DOHH2 (cell line): ENCODE results near the gene SMDT1.
"Not testable (repeated sequence)": the region's sequence is repeated elsewhere in the genome, so short reads cannot be mapped to it uniquely, and the experiment has no call there.

ENCODE experiments used
- H3F3A ChIP-seq: fragments of 200-600 bp; sonication (generic), shearing (Covaris generic); 2 replicates; pipeline ENCODE4 v1.6.0; 2016; ENCODE audit warnings: antibody characterized with exemption, mild to moderate bottlenecking; ENCODE audit not compliant: control insufficient read depth, insufficient read depth
- H3K27ac ChIP-seq: fragments of 200-600 bp; sonication (generic); 2 replicates; pipeline ENCODE4 v1.5.1; 2014; ENCODE audit warnings: low read depth, mild to moderate bottlenecking, low read length, moderate library complexity
- H3K27me3 ChIP-seq: fragments of 200-600 bp; sonication (generic); 2 replicates; pipeline ENCODE4 v1.6.1; 2014; ENCODE audit warnings: mild to moderate bottlenecking, low read length, mixed read lengths; ENCODE audit not compliant: control insufficient read depth
- H3K36me3 ChIP-seq: fragments of 200-600 bp; sonication (generic); 2 replicates; pipeline ENCODE4 v1.6.1; 2014; ENCODE audit warnings: mild to moderate bottlenecking, low read length, moderate library complexity, mixed read lengths; ENCODE audit not compliant: control insufficient read depth
- H3K4me1 ChIP-seq: fragments of 200-600 bp; sonication (generic); 2 replicates; pipeline ENCODE4 v1.6.1; 2014; ENCODE audit warnings: mild to moderate bottlenecking, low read length, mixed read lengths; ENCODE audit not compliant: control insufficient read depth
- H3K4me2 ChIP-seq: fragments of 200-600 bp; sonication (generic); 2 replicates; pipeline ENCODE4 v1.6.0; 2014; ENCODE audit warnings: mild to moderate bottlenecking, low read length, moderate library complexity
- H3K4me3 ChIP-seq: fragments of 200-600 bp; sonication (generic); 2 replicates; pipeline ENCODE4 v1.5.1; 2014; ENCODE audit warnings: mild to moderate bottlenecking, low read length, mixed read lengths
- H3K79me2 ChIP-seq: fragments of 200-600 bp; sonication (generic); 2 replicates; pipeline ENCODE4 v1.6.1; 2014; ENCODE audit warnings: mild to moderate bottlenecking, low read length, mixed read lengths; ENCODE audit not compliant: control insufficient read depth
- H3K9me2 ChIP-seq: fragments of 200-600 bp; sonication (generic); replicated peaks from 2 replicates; pipeline ENCODE4 v1.6.1; 2014; ENCODE audit warnings: mild to moderate bottlenecking, low read length, mixed read lengths; ENCODE audit not compliant: control insufficient read depth
- H3K9me3 ChIP-seq: fragments of 200-600 bp; sonication (generic); 2 replicates; pipeline ENCODE4 v1.6.1; 2014; ENCODE audit warnings: antibody characterized with exemption, low read length, mixed read lengths; ENCODE audit not compliant: control insufficient read depth, insufficient read depth
- H4K20me1 ChIP-seq: fragments of 200-600 bp; sonication (generic); 2 replicates; pipeline ENCODE4 v1.6.0; 2014; ENCODE audit warnings: low read depth, mild to moderate bottlenecking, antibody characterized with exemption, low read length, moderate library complexity; ENCODE audit not compliant: control insufficient read depth, insufficient read depth
- CTCF ChIP-seq: fragments of 200-600 bp; sonication (generic); IDR thresholded peaks from one replicate; pipeline ENCODE4 v1.5.1; 2014; ENCODE audit warnings: antibody characterized with exemption, mild to moderate bottlenecking, low read depth, low read length; ENCODE audit not compliant: poor library complexity, severe bottlenecking
- EZH2phosphoT487 ChIP-seq: fragments of 200-600 bp; sonication (generic); IDR thresholded peaks from 2 replicates; pipeline ENCODE4 v1.6.1; 2017; ENCODE audit warnings: borderline replicate concordance, mild to moderate bottlenecking, antibody characterized with exemption, low read length, moderate library complexity, mixed read lengths

SMDT1 gene

DNA sequence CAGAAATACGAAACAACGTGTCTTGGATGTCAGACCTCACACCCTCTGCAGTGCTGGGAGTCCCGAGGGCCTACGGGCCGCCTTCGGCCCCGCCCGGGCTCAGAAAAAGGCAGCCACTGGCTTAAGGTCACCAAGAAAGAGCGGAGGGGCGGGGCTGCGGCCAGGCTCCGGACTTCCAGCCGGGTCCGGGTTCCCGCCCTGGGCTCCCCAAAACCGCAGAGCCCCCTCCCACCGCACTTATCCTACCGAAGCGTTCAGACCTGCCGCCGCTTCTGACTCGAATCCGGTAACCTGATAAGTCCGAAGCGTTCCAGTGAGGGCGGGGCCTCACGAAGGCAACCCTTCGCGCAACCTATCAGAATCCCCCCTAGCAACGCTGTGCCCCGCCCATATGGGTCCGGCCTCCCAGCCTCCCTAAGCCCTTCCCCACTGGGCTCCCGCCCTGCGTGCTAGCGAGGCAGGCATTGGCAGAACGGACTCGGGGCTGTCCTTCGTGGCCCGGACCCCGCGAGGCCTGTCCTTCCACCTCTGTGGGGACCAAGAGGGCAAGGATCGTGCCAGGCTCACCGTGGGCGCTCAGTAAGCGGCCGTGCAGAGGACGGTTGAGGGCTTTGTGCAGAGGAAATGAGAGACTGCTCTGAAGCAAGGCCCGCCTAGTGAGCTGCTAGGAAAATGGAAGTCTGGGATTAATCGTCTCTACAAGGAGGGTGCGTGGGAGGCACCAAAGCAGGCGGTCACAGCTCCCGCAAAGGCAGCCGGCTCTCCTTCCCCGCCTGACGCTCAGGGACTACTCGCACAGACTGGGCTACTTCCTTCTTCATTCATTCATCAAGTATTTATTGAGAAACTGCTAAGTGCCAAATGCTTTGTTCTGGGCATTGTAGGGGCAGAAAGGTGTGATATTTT, 8.7 kb upstream of the SMDT1 start, which contains the start of gene NAGA:
Gene NAGA, minus strand, starts transcription at position 296 of the 906 bp plus-strand sequence. CDS start 515 bp downstream, outside the sequence.
- peak within 1 kb of the TSS; percentile 97 for H3K4me3 ChIP-seq
- H3K4me2 ChIP-seq: peak within 1 kb of the TSS; percentile 83
- peak within 1 kb of the TSS; percentile 78 for H3K27ac ChIP-seq
- H3K4me1 ChIP-seq: peaks cover 43% of the 10 kb centered on the region
- TF ChIP-seq EZH2phosphoT487 (no peak), CTCF (no peak)
- H4K20me1 ChIP-seq: no peaks in the 10 kb centered on the region
- H3K9me3 ChIP-seq: no peaks in the 10 kb centered on the region
- peaks cover 26% of the 10 kb centered on the region for H3K79me2 ChIP-seq
- H3K9me2 ChIP-seq: no peaks in the 10 kb centered on the region
- H3K27me3 ChIP-seq: no peaks in the 10 kb centered on the region
- H3K36me3 ChIP-seq: peaks cover 33% of the 10 kb centered on the region
- 0 out of 2 replicates have a peak, but pooled peaks cover 4% of the 10 kb centered on the region for H3F3A ChIP-seq

DNA sequence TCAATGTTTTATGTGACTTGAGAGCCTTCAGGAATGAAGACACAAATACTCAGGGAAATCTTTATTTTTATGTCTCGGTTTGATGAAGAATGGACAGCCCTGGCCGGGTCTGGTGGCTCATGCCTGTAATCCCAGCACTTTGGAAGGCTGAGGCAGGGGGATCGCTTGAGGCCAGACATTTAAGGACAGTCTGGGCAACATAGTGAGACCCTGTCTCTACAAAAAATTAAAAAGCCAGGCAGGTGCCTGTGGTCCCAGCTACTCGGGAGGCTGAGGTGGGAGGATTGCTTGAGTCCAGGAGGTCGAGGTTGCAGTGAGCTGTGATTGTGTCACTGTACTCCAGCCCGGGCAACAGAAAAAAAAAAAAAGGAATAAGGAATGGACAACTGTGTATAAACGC, 8.0 kb upstream of the SMDT1 start:
- H4K20me1 ChIP-seq, H3K27ac ChIP-seq, H3K9me3 ChIP-seq, H3F3A ChIP-seq, H3K9me2 ChIP-seq, H3K27me3 ChIP-seq: not testable (repeated sequence)
- Histone ChIP-seq H3K4me2 (peak overlapping the region; percentile 83), H3K36me3 (peaks cover 26% of the 10 kb centered on the region), H3K79me2 (peaks cover 26% of the 10 kb centered on the region), H3K4me3 (peak overlapping the region; percentile 97), H3K4me1 (peaks cover 43% of the 10 kb centered on the region)

- no peaks in the 10 kb centered on the region for H3K9me2 ChIP-seq
- no peak overlapping the region for H3K4me3 ChIP-seq
- peaks cover 43% of the 10 kb centered on the region for H3K4me1 ChIP-seq
- H3K27ac ChIP-seq: no peak overlapping the region
- H3K36me3 ChIP-seq: peaks cover 13% of the 10 kb centered on the region
- H4K20me1 ChIP-seq: no peaks in the 10 kb centered on the region
- 0 out of 2 replicates have a peak, but pooled peaks cover 4% of the 10 kb centered on the region for H3F3A ChIP-seq
- H3K79me2 ChIP-seq: peaks cover 26% of the 10 kb centered on the region
- no peaks in the 10 kb centered on the region for H3K9me3 ChIP-seq
- no peak for TF ChIP-seq EZH2phosphoT487
- TF ChIP-seq CTCF: no peak
- H3K4me2 ChIP-seq: no peak overlapping the region
- no peaks in the 10 kb centered on the region for H3K27me3 ChIP-seq
These were observed 6.7 kb upstream of the SMDT1 start for GRCh38 chr22:42072606-42073330.
